NCI-H345 treated with DMSO at 0.1 percent for 48 hours (cell line): ENCODE data around the gene MAGEE1.
A peak's percentile ranks its signal among the peaks of the same experiment; 100 is the strongest.

Experiments
- DNase-seq: peaks from one replicate; lab custom pipeline; 2025; ENCODE audit not compliant: unreplicated experiment; lab: John Stamatoyannopoulos, UW

The MAGEE1 gene, protein sequence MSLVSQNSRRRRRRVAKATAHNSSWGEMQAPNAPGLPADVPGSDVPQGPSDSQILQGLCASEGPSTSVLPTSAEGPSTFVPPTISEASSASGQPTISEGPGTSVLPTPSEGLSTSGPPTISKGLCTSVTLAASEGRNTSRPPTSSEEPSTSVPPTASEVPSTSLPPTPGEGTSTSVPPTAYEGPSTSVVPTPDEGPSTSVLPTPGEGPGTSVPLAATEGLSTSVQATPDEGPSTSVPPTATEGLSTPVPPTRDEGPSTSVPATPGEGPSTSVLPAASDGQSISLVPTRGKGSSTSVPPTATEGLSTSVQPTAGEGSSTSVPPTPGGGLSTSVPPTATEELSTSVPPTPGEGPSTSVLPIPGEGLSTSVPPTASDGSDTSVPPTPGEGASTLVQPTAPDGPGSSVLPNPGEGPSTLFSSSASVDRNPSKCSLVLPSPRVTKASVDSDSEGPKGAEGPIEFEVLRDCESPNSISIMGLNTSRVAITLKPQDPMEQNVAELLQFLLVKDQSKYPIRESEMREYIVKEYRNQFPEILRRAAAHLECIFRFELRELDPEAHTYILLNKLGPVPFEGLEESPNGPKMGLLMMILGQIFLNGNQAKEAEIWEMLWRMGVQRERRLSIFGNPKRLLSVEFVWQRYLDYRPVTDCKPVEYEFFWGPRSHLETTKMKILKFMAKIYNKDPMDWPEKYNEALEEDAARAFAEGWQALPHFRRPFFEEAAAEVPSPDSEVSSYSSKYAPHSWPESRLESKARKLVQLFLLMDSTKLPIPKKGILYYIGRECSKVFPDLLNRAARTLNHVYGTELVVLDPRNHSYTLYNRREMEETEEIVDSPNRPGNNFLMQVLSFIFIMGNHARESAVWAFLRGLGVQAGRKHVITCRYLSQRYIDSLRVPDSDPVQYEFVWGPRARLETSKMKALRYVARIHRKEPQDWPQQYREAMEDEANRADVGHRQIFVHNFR

DNA sequence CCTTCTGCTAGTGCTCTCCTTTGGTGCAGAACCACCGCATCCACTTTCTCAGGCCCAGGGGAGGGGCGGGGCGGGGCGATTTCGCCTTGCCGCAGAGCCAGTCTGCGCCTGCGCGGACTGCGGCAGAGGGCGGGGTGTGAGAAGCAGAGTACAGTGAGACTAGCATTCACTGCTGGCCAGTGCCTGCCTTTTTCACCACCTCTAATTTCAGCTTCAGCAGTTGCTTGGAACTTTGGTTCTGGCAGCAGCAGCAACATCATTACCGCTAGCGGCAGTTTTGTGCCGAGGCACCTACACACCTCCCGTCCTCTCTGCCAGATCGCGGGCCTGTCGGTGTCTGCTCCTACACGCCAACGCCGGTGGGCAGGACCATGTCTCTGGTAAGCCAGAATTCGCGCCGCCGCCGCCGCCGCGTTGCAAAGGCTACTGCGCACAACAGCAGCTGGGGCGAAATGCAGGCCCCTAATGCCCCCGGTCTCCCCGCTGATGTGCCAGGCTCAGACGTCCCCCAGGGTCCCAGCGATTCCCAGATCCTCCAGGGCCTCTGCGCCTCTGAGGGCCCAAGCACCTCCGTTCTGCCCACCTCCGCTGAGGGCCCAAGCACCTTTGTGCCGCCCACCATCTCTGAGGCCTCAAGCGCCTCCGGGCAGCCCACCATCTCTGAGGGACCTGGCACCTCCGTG lies at the start of gene MAGEE1:
MAGEE1 (plus strand) TSS at position 151 of the 683 bp plus-strand sequence; CDS start at position 372, 221 bp downstream.
- DNase-seq = peak; percentile 61

DNA sequence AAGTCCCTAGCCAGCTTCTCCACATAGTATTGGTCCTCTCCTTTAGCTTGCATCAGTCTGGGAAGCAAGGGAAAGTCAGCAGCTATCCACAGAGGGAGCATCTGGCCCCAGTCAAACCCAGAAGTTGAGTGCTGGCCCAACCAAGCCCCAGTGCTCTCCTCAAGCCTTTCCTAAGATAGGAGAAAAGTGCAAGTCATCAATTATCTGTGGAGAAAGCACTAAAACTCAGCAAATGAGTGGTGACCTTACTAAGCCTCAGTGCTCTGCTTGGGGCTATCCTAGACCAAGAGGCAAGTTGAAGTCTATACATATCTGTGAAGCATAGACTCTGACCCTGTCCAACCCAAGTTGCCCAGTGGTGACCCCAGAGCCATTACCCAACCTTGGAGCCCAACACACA lies 28.5 kb upstream of the MAGEE1 start:
- no peak for DNase-seq

DNA sequence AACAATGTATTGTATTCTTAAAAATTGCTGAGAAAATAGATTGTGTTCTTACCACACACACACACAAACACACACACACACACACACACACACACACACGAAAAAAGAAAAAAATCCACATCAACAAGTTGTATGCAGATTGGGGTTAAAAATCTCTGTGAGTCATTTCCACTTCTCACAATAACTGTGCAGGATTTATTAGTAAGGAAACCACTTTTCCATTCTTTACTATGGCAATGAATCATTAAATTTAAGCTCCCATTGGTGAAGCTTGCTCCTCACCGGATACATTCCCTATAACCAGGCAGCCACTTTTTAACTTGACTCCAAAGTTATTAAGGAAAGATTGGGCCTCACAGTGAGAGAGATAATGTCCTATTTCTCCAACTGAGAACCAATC lies 19.7 kb upstream of the MAGEE1 start:
- no peak for DNase-seq

DNA sequence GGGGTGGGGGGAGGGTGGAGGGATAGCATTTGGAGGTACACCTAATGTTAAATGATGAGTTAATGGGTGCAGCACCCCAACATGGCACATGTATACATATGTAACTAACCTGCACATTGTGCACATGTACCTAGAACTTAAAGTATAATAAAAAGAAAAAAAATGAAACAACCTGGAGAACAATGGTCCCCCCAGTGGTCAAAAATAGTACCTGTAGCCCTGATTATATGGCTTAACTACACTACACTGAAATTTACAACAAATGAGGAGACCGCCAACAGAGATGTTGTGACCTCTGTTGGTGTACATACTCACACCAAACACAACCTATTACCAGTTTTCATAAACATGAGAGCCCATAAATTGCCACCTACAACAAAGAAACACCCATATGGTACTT lies 7.3 kb upstream of the MAGEE1 start:
- no peak for DNase-seq

DNA sequence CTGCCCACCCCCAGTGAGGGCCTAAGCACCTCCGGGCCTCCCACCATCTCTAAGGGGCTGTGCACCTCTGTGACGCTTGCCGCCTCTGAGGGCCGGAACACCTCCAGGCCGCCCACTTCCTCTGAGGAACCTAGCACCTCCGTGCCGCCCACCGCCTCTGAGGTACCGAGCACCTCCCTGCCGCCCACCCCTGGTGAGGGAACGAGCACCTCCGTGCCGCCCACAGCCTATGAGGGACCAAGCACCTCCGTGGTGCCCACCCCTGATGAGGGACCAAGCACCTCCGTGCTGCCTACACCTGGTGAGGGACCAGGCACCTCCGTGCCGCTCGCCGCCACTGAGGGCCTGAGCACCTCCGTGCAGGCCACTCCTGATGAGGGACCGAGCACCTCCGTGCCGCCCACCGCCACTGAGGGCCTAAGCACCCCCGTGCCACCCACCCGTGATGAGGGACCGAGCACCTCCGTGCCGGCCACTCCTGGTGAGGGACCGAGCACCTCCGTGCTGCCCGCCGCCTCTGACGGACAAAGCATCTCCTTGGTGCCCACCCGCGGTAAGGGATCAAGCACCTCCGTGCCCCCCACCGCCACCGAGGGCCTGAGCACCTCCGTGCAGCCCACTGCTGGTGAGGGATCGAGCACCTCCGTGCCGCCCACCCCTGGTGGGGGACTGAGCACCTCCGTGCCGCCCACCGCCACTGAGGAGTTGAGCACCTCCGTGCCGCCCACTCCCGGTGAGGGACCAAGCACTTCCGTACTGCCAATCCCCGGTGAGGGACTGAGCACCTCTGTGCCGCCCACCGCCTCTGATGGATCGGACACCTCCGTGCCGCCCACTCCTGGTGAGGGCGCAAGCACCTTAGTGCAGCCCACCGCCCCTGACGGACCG lies 977 bp downstream of the MAGEE1 start:
- DNase-seq = no peak

DNA sequence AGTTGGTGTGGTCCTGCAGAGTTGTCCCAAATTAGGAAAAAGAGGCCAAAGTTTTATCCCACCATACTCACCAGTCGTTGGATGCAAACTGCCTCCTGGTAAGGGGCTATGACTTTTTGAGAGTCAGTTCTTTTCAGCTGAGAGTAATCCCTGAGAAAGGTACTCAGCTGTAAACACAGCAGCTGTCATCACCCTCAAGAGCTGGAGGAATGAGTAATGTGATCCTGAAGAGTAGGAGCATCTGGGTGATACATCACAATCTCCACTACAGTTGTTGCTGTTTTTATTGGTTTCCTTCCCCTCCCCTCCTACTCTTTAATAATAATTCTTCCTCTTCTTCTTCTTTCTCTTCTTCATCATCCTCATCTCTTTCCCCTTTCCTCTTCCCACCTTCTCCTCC lies 5.7 kb downstream of the MAGEE1 start:
- no peak for DNase-seq

DNA sequence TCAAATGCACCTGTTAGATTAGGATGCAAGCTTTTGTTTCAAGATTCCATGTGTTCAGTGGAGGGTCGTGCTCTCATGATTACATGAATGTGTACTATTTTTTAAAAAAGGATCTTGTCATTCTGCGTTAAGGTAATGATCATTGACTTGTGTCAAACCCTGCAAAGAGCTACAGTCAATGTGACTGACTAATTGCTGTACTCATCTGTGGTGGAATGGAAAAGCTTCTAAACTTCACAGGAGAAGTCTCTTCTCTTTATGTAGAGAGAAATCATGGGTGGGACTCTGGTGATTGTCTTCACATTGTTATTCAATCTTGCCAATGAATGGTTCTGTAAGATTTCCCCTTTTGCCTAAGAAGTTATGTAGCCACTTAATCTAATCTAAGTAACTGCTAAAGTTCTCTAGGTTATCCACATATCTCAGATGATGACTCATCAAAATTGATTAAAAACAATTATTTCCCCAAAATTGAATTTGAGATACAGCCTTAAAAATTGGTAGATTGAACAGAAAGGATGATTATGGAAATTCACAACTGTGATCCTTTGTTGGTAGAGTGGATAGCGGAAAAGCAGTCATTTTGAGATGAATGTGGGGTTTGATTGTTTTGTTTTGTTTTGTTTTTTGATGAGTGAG lies 6.7 kb downstream of the MAGEE1 start:
- DNase-seq = no peak

DNA sequence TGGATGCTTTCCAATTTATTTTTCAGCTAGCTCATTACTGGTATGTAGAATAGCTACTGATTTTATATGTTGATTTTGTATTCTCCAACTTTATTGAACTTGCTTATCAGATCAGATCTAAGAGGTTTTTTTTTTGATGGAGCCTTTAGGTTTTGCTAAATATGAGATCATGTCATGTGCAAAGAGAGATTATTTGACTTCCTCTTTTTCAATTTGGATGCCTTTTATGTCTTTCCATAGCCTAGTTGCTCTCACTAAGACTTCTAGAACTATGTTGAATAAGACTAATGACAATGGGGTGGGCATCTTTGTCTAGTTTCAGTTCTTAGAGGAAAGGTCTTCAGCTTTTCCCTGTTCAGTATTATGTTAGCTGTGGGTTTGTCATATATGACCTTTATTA lies 11.7 kb downstream of the MAGEE1 start:
- no peak for DNase-seq

DNA sequence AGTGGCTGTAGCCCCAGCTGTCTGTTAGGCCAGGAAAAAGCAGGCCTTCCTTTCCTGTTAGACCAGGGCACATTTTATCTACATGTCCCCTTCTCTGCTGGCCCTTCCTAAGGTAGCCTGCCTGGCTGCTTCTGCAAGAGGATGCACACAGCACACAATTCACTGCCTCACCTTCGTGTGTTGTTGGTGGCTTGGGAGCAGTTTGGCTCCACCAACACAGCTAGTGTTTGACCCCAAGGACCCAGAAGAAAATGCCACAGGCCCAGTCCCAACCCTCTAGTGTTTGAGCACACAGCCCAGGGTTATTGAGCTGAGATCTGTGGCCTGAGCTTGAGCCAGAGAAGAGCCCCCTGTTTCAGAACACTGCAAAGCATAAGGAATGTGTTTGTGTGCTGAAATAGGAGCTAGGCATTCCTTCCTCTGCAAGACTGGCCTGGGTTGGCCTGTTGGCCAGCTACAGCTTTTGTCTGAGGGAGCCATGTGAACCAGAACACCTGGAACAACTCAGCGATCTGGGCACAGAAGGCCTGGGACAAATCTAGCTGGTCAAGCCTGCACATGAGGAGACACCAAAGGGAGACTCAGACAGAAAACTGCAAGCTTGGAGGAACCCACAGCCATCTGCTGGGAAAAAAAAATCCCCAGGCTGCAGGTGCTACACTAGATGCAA lies 26.4 kb downstream of the MAGEE1 start:
- DNase-seq = no peak

DNA sequence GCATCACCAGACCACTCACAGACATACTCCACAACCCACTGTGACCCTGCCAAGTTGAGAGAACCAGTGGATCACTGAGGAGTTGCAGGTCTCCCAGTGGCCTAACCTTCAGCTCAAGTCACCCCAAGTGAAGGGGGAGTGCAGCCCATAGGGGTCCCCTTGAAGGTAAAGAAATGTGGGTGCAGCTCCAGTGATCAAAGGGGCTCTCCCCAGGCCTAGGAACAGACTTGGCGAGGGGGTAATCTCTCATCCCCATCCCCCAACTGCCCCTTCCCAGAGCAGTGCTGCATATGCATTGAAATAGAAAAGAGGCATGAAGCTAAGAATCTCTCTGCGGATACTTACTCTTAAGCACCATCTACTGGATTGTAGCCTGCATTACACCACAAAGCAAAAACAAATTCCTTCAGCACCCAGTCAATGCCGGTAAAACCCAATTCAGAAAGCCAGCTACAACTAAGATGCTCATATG lies 27.0 kb downstream of the MAGEE1 start:
- peak; percentile 1 for DNase-seq

DNA sequence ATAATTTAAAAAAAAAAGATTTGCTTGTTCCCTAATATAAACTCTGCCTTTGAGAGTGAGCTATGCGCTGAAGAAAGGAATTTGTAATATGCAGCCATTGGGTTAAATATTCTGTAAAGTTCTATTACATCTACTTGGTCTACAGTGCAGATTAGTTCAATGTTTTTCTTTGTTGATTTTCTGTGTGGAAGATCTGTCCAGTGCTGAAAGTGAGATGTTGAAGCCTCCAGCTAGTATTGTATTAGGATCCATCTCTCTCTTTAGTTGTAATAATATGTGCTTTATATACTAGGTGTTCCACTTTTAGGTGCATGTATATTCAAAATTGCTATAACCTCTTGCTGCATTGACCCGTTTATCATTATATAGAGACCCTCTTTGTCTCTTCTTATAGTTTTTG lies 49.8 kb downstream of the MAGEE1 start:
- DNase-seq = no peak
